Thymus (tissue), 14 donors: ENCODE data around the gene KRTAP5-4. TPM values are rescaled to one million over a fixed set of nuclear protein-coding genes. Genes with fewer than 3 reads are reported as not detected.
"Not testable (repeated sequence)": the region's sequence is repeated elsewhere in the genome, so short reads cannot be mapped to it uniquely, and the experiment has no call there.

Experiments
- DNase-seq, 9 donors: peaks; one replicate each; pipeline ENCODE4 v3.0.0-alpha.2; 2013; ENCODE audit warnings: low spot score in 9 of 9, low read depth in 6 of 9, missing footprints in 1 of 9
- H3K27ac ChIP-seq, 2 donors: one replicate each; pipeline ENCODE4 v1.5.1; 2013; ENCODE audit warnings: control low read depth in 1 of 2, low read depth in 1 of 2, low read length in 1 of 2, mild to moderate bottlenecking in 1 of 2, moderate library complexity in 1 of 2
- H3K27me3 ChIP-seq, 2 donors: one replicate each; pipeline ENCODE4 v1.5.1; 2013; ENCODE audit warnings: low read length in 1 of 2; ENCODE audit not compliant: control insufficient read depth in 2 of 2, insufficient read depth in 1 of 2
- H3K36me3 ChIP-seq, 2 donors: one replicate each; pipeline ENCODE4 v1.5.1; 2013; ENCODE audit warnings: low read length in 1 of 2, mild to moderate bottlenecking in 1 of 2, moderate library complexity in 1 of 2; ENCODE audit not compliant: control insufficient read depth in 2 of 2, insufficient read depth in 2 of 2
- H3K4me1 ChIP-seq, 2 donors: one replicate each; pipeline ENCODE4 v1.5.1; 2013; ENCODE audit warnings: low read length in 2 of 2; ENCODE audit not compliant: control insufficient read depth in 2 of 2, insufficient read depth in 2 of 2
- H3K4me3 ChIP-seq, 2 donors: one replicate each; pipeline ENCODE4 v1.5.1; 2013; ENCODE audit warnings: low read length in 2 of 2, control low read depth in 1 of 2, mild to moderate bottlenecking in 1 of 2
- H3K9me3 ChIP-seq, 2 donors: one replicate each; pipeline ENCODE4 v1.5.1; 2013; ENCODE audit warnings: low read length in 1 of 2, mild to moderate bottlenecking in 1 of 2; ENCODE audit not compliant: control insufficient read depth in 2 of 2, insufficient read depth in 1 of 2
- WGBS: extraction: QIAGEN DNeasy Blood & Tissue Kit; methylation state at CpG from one replicate; pipeline ENCODE4 v1.1.7; 2013; 5-methylcytosine and 5-hydroxymethylcytosine counted together
- long read RNA-seq, 10 donors: transcript quantifications; one replicate each; lab custom pipeline, GENCODE V29; 2026
- polyA plus RNA-seq: library from polyadenylated mRNA; stranded (reverse); fragments of 200-250 nt; gene quantifications from one replicate; pipeline ENCODE4 v1.2.3, GENCODE V29; 2013
- total RNA-seq: library from RNA; stranded (reverse); fragments of 120-200 nt; gene quantifications from one replicate; pipeline ENCODE4 v1.2.4, GENCODE V29; 2013
- donor health status: healthy.

KRTAP5-4 gene, protein sequence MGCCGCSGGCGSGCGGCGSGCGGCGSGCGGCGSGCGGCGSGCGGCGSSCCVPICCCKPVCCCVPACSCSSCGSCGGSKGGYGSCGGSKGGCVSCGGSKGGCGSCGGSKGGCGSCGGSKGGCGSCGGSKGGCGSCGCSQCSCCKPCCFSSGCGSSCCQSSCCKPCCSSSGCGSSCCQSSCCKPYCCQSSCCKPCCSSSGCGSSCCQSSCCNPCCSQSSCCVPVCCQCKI
- total RNA-seq (not detected), polyA plus RNA-seq (not detected)
- long read RNA-seq, donor 1: 0 reads
- long read RNA-seq, donor 2: 0 reads
- long read RNA-seq, donor 3: 0 reads
- long read RNA-seq, donor 4: 0 reads
- long read RNA-seq, donor 5: 0 reads
- long read RNA-seq, donor 6: 0 reads
- long read RNA-seq, donor 7: 0 reads
- long read RNA-seq, donor 8: 0 reads
- long read RNA-seq, donor 9: 0 reads
- long read RNA-seq, donor 10: 0 reads

DNA sequence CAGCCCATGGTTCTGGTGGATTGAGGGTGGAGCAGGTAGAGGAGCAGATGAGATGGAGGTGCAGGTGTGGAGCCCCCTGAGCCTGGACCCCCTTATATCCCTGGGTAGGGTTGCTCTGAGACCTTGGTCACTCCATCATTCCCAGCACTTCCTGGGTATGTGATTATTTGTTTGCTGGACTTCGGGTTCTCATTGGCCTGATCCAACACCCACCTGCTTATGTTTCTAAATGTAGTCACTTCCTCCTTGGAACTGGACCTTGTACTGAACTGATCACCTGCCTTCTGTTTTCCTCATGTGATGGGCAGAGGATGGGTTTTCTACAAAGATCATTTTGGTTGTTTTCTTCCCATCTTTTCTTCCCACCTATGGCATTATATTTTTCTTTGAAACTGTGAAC is at the start of gene KRTAP5-4:
KRTAP5-4 (minus strand) TSS at position 53 of the 400 bp plus-strand sequence; CDS start at position 8, 45 bp downstream.
- Histone ChIP-seq H3K27ac (no peak within 1 kb of the TSS), H3K9me3 (no peaks in the 10 kb centered on the region), H3K27me3 (peaks cover 0 to 10% of the 10 kb centered on the region in 2 donors), H3K4me3 (no peak within 1 kb of the TSS), H3K36me3 (no peaks in the 10 kb centered on the region), H3K4me1 (no peaks in the 10 kb centered on the region)
- 64% methylated on average over 1 of the region's 1 CpG for WGBS
- no peak for DNase-seq

DNA sequence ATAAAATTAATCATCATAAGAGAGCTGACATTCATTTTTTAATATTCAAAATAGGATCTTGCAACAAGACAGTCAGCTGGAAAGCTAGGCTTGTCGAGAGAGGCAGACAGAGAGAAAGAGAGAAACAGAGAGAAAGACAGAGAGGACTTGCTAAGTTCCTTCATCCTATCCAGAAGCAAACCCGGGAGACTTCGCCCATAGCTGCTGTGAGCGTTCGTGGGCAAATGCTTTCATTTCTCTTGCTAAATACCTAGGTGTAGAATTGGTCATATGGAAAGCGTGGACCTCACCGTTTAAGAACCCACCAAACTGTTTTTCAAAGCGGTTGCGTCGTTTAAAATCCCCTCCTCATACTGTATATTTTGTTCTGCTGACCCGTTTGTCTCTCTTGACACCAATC is 49.7 kb upstream of the KRTAP5-4 start:
- 88% methylated on average over 11 of the region's 11 CpGs for WGBS

DNA sequence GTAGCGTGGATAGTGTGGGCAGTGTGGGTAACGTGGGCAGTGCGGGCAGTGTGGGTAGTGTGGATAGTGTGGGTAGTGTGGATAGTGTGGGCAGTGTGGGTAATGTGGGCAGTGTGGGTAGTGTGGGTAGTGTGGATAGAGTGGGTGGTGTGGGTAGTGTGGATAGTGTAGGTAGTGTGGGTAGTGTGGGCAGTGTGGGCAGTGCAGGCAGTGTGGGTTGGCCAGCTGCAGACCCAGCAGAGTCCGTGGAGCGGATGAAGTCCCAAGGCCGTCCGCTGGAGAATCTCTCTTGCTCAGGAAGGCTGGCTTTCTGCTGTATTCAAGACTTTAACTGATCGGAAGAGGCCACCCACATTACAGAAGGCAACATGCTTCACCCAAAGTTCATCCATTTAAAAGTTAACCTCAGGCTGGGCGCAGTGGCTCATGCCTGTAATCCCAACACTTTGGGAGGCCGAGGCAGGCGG is 49.0 kb upstream of the KRTAP5-4 start:
- H3K36me3 ChIP-seq: no peaks in the 10 kb centered on the region
- no peak for DNase-seq
- peaks cover 0 to 4% of the 10 kb centered on the region in 2 donors for H3K9me3 ChIP-seq
- no peak overlapping the region for H3K4me3 ChIP-seq
- no peaks in the 10 kb centered on the region for H3K4me1 ChIP-seq
- H3K27ac ChIP-seq: no peak overlapping the region
- H3K27me3 ChIP-seq: peaks cover 14 to 58% of the 10 kb centered on the region in 2 donors
- 95% methylated on average over 11 of the region's 11 CpGs for WGBS

More for the DNA sequence above, 49.7 kb upstream of the KRTAP5-4 start:
- H3K27me3 ChIP-seq: peaks cover 14 to 59% of the 10 kb centered on the region in 2 donors
- H3K27ac ChIP-seq: no peak overlapping the region
- no peaks in the 10 kb centered on the region for H3K36me3 ChIP-seq
- no peak for DNase-seq
- H3K4me1 ChIP-seq: no peaks in the 10 kb centered on the region
- H3K4me3 ChIP-seq: no peak overlapping the region
- peaks cover 0 to 4% of the 10 kb centered on the region in 2 donors for H3K9me3 ChIP-seq

DNA sequence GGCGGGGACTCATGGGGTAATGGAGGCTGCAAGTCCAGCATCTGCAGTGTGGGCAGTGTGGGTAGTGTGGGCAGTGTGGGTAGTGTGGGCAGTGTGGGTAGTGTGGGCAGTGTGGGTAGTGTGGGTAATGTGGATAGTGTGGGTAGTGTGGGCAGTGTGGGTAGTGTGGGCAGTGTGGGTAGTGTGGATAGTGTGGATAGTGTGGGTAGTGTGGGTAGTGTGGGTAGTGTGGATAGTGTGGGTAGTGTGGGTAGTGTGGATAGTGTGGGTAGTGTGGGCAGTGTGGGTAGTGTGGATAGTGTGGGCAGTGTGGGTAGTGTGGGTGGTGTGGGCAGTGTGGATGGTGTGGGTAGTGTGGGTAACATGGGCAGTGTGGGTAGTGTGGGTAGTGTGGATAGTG is 48.5 kb upstream of the KRTAP5-4 start:
- 100% methylated on average over 1 of the region's 1 CpG for WGBS

DNA sequence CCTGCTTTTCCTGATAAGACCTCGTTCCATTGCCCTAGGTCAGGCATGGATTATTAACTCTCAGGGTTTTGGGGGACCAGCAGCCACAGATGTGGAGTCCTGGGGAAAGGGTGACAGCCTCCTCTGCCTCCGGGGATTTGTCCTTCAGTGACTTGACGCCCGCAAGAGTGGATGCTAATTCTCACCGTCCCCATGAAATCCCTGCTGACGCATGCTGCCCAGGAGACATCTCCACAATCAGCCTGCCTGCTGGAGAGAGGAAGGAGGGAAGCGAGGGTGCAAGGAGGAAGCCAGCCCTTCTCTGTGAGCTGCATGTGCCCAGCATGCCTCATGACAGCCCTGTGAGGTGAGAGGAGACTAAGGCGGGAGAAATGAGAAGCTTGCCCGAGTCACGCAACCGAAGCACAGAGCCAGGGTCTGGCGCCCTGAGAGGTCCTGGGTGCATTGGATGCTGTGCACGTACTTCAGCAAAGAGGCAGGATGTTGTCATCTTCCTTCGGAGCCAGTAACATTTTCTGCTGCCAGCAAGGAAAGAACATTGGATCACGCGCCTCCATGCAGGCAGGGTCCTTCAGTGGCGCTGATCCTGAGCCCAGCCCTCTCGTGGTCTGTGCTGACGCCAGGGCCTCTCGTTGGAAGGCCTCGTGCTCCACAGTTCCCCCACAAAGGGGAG is 47.7 kb upstream of the KRTAP5-4 start:
- no peak overlapping the region for H3K27ac ChIP-seq
- no peaks in the 10 kb centered on the region for H3K36me3 ChIP-seq
- 69% methylated on average over 21 of the region's 21 CpGs for WGBS
- peaks cover 0 to 4% of the 10 kb centered on the region in 2 donors for H3K9me3 ChIP-seq
- no peaks in the 10 kb centered on the region for H3K4me1 ChIP-seq
- H3K4me3 ChIP-seq: no peak overlapping the region
- peaks cover 14 to 52% of the 10 kb centered on the region in 2 donors for H3K27me3 ChIP-seq
- no peak for DNase-seq

More for the DNA sequence above, 48.5 kb upstream of the KRTAP5-4 start:
- not testable (repeated sequence) for H3K4me3 ChIP-seq, H3K27ac ChIP-seq, H3K36me3 ChIP-seq, H3K4me1 ChIP-seq, DNase-seq, H3K9me3 ChIP-seq
- H3K27me3 ChIP-seq: peaks cover 14 to 55% of the 10 kb centered on the region in 2 donors

DNA sequence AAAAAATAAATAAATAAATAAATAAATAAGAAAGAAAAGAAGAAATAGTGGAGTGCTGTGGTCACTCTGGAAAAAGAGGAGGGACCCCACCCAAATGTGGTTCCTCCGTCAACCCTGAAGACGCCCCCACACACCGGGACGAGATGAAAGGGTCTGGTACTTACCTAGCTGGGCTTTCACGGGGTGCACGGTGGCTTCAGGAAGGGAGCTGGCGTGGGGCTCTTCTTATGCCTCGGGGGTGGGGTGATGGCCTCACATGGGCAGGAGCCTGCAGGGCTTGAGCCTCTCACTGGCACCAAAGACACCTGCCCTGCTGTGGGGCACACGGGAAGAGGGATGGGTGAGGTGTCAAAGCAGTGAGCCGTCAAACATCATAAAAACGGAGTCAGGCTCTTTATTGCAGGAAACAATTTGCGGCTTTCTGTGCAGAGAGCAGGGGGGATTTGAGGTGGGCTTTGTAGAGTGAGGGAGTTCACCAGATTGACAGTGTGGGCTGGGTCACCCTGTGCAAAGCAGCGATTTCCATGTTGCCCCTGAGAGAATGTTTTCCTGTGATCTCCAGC is 47.1 kb upstream of the KRTAP5-4 start:
- H3K9me3 ChIP-seq: peaks cover 0 to 4% of the 10 kb centered on the region in 2 donors
- H3K4me3 ChIP-seq: no peak overlapping the region
- peak in 1 of 9 donors; percentile 18 for DNase-seq
- no peaks in the 10 kb centered on the region for H3K4me1 ChIP-seq
- H3K27ac ChIP-seq: no peak overlapping the region
- H3K27me3 ChIP-seq: peaks cover 14 to 46% of the 10 kb centered on the region in 2 donors
- no peaks in the 10 kb centered on the region for H3K36me3 ChIP-seq
- 39% methylated on average over 13 of the region's 13 CpGs for WGBS

DNA sequence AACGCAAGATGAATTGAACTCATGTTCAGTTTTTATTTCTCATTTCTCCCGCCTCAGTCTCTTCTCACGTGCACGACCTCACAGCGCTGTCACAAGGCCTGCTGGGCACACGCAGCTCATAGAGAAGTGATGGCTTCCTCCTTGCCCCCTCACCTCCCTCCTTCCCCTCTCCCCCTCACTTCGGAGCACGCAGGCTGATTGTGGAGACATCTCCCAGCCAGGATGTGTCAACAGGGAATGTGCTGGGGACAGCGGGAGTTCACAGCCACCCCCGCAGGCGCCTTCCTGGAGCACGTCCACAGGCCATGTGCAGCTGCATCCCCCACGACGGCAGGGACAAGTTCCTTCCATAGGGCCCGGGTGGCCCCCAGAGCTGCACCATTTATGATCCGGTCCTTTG is 46.0 kb upstream of the KRTAP5-4 start:
- DNase-seq: no peak
- 70% methylated on average over 16 of the region's 16 CpGs for WGBS
- Histone ChIP-seq H3K4me3 (no peak overlapping the region), H3K36me3 (no peaks in the 10 kb centered on the region), H3K27me3 (peaks cover 11 to 41% of the 10 kb centered on the region in 2 donors), H3K4me1 (no peaks in the 10 kb centered on the region), H3K9me3 (peaks cover 0 to 4% of the 10 kb centered on the region in 2 donors), H3K27ac (no peak overlapping the region)

DNA sequence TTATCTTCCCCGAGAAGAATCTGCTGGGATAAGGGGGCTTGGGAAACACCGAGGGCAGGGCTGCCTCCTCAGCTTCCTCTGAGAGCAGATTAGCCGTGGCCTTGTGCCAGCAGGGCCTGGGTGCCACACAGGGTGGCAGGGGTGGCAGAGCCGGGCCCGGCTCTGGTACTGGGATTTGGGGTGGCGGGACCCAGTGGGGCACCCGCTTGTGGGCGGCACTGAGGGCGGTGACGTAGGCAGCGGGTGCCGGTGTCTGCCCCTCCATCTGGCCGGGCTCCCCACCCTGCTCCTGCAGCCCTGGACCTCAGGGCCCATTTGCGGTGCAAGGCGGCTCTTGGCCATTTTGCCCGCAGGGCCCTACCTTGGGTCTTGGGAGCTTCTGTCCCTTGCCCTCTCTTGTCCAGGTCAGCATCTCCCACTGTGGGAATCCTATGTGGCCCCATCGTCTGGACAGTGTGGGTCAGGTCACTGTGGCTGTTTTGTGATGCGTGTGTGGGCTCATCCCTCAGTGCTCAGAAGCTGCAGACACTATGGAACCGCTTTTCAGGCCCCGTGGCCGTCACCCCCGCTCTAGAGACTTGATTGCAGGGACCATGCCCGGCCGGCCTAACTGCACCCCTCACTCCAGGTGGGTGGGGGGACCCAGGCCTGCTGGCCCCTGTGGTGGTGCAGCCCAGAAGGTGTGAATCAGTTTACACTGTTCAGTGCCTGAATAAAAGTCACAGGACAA is 45.3 kb upstream of the KRTAP5-4 start:
- H3K36me3 ChIP-seq: no peaks in the 10 kb centered on the region
- no peak for DNase-seq
- H3K9me3 ChIP-seq: peaks cover 0 to 4% of the 10 kb centered on the region in 2 donors
- H3K27ac ChIP-seq: no peak overlapping the region
- no peaks in the 10 kb centered on the region for H3K4me1 ChIP-seq
- 97% methylated on average over 24 of the region's 24 CpGs for WGBS
- H3K27me3 ChIP-seq: peaks cover 11 to 37% of the 10 kb centered on the region in 2 donors
- no peak overlapping the region for H3K4me3 ChIP-seq
